AG09309 (cell line): ENCODE results near the gene ARHGEF17.

Experiments used
- DNase-seq: peaks from one replicate; pipeline ENCODE4 v3.0.0-alpha.2; 2010; ENCODE audit warnings: low read depth
- H3K4me3 ChIP-seq: 2 replicates; pipeline ENCODE4 v1.5.1; 2011; ENCODE audit warnings: mild to moderate bottlenecking, low read depth, low read length, moderate library complexity; ENCODE audit not compliant: control insufficient read depth
- TF ChIP-seq, protein P1 (sequence below): IDR thresholded peaks from 2 replicates; pipeline ENCODE4 v1.5.1; 2011; ENCODE audit warnings: mild to moderate bottlenecking, low read depth, low read length, inconsistent platforms; ENCODE audit not compliant: insufficient read depth, control insufficient read depth; ENCODE audit errors: missing control alignments

ARHGEF17 gene

GRCh38 chr11:73283276-73284000, 24.6 kb upstream of the ARHGEF17 start:
- no peak for DNase-seq
- TF ChIP-seq, protein P1, sequence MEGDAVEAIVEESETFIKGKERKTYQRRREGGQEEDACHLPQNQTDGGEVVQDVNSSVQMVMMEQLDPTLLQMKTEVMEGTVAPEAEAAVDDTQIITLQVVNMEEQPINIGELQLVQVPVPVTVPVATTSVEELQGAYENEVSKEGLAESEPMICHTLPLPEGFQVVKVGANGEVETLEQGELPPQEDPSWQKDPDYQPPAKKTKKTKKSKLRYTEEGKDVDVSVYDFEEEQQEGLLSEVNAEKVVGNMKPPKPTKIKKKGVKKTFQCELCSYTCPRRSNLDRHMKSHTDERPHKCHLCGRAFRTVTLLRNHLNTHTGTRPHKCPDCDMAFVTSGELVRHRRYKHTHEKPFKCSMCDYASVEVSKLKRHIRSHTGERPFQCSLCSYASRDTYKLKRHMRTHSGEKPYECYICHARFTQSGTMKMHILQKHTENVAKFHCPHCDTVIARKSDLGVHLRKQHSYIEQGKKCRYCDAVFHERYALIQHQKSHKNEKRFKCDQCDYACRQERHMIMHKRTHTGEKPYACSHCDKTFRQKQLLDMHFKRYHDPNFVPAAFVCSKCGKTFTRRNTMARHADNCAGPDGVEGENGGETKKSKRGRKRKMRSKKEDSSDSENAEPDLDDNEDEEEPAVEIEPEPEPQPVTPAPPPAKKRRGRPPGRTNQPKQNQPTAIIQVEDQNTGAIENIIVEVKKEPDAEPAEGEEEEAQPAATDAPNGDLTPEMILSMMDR, result no peak
- H3K4me3 ChIP-seq, result no peak overlapping the region

DNA sequence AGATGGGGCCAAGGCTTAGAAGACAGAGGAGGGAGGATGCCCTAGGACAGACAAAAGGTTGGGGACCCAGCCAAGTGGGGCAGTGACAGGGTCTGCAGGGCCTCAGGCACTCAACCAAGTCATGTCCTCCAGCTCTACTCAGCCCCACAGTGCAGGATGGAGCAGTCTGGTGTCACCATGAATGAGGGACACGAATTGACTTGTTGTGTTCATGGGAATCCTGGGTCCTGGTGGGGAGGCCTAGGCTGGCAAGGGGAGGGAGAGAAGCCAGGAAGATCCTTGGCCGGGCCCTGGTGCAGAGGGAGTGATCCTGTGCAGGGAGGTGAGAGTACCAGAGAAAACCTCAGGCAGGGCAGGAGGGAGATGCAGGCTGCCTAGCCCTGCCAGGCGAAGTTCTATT, 24.0 kb upstream of the ARHGEF17 start:
- H3K4me3 ChIP-seq, result no peak overlapping the region
- DNase-seq, result no peak
- TF ChIP-seq, protein P1, result no peak

DNA sequence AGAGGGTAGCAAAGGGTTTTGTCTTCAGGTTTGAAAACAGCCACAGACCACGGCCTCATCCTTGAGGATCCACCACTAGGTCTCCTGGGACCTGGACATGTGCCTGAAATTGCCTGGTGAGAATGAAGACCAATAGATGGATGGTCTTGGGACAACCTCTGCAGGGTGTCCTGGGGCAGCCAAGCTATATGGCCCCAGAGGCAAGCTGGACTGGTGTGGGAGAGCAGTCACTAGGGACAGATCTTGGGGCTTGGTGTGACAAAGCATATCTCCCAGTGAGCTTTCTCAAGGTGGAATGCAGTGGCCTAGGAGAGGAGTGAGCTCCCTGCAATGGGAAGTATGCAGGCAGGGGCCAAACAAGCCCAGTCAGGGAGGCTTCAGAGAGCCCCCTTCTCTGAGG, 22.4 kb upstream of the ARHGEF17 start:
- H3K4me3 ChIP-seq, result no peak overlapping the region
- TF ChIP-seq, protein P1, result no peak
- DNase-seq, result no peak

GRCh38 chr11:73286240-73286810, 21.8 kb upstream of the ARHGEF17 start:
- TF ChIP-seq, protein P1, result no peak
- no peak overlapping the region for H3K4me3 ChIP-seq
- no peak for DNase-seq

DNA sequence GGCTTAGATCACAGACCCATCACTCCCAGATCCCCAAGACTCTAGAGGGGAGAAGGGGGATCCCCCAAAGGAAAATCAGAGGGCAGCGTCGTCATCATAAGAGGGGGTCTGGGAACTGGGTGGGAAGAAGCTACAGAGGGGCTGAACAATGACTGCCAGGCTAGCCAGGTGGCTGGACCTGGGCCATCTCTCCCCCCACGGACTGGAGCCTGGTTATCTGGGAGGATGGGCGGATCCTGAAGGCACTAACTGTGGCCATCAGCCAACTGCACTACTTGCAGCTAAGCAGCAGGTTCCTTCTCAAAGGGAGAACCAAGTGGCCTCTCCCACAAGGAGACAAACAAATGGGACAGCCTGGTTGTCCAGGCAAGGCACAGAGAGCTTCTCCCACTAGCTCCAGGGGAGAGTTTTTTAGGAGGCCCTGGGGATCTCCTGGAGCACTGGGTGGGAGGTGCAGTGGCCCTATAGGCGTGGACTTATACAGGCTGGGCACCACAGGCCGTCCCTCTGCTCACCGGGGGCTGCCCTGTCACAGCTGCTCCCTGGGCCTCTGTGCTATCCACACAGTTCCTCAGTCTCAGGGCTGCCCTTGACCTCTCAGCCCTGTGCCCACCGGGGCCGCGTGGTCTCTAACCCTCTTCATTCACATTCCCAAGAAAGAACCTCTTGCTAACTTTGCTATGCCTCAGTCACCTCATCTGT, 20.5 kb upstream of the ARHGEF17 start:
- TF ChIP-seq, protein P1, result no peak
- H3K4me3 ChIP-seq, result no peak overlapping the region
- no peak for DNase-seq

DNA sequence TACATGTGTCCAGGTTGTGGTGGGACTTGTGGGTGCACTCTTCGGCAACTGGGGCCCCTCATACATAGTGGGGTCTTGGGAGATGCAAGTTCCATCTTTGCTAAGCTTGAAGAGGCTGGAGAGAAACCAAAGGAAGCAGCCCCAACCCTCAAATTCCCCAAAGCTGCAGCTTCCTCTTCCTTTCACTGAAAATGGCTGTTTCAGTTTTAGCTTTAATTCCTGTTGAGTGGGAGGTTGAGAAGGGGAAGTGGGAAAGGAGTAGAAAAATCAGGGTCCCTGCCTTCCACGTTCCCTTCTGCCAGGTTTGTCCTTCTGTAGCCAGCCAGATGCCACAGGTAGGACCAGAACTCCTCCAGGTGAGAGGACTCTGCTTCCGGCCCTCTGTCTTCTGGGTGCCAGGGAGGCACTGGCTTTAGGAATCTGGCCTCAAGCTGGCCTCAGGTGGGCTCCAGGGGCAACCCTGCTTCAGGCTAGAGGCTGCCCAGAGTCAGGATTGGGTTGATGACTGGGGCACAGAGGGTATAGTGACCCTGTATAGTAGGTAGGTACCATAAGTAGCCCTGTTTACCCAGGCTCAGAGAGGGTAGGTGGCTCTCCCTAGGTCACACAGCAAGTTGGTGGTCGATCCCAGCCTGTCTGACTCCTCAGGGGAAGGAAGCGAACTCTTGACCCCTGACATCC, 19.7 kb upstream of the ARHGEF17 start:
- TF ChIP-seq, protein P1, result no peak
- no peak for DNase-seq
- H3K4me3 ChIP-seq, result no peak overlapping the region
